ENCODE measurements around the gene ANKRD63. TPM values are rescaled to one million over a fixed set of nuclear protein-coding genes. Genes with fewer than 3 reads are reported as not detected.

ANKRD63 gene
- total and polyA plus RNA-seq, 2 donors (not counting 1 experiment from before 2014, with no cell fraction given): 0.25 TPM; not detected in 1

DNA sequence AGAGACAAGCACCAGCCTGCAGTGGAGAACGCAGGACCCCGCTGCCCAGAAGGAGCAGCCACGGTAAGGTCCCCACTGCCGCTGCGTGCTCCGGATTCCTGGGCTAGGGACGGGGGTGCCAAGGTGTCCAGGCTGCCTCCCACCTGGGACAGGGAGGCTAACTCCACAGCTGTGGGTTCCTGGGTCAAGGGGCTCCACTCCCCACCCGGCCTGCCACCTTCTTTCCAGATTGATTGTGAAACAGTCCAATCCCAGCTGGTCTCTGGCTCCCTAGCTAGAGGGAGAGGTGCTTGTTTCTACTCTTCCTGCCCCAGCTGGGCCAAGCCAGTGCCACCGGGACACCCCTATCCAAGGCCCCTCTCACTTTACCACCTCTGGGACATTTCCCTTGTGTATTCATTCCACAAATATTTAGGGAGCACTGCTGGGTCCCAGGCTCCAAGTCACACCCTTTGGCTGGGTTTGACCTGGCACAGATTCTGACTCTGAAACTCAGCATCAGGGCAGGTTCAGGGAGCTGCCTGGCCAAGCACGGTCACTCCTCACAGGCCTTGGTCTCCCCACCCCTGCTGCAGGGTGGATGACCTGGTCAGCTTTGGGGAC is 42.1 kb downstream of the ANKRD63 start:
- intact Hi-C loops (cut with micrococcal nuclease): no loop called here
- CTCF ChIA-PET: interaction anchor here (1.1 to 5.0 kb wide), 4 partner anchors 9 to 38 kb away, joined by 3 to 22 read pairs (median 4); no protein-coding TSS in a partner anchor
- H3K36me3 ChIP-seq (replicated peaks in 1 of 2; ENCODE audit: control extremely low read depth in 1 of 2, control insufficient read depth in 1 of 2, extremely low read depth in 1 of 2, insufficient read depth in 2 of 2, low read length in 1 of 2): no peaks in the 10 kb centered on the region
- H3K9ac ChIP-seq (ENCODE audit: low read length): no peak overlapping the region
- no peak for TF ChIP-seq CTCF (IDR thresholded peaks at IDR 0.05)
- TF ChIP-seq EZH2 (IDR thresholded peaks at IDR 0.05; ENCODE audit: borderline replicate concordance, insufficient read depth, low read depth, low read length, poor library complexity, severe bottlenecking): no peak
- Mint-ChIP-seq H3K4me3 (no peak overlapping the region), H3K9me3 (ENCODE audit: insufficient read depth) (no peaks in the 10 kb centered on the region), H3K27ac (no peak overlapping the region), H3K27me3 (peaks cover 9% of the 10 kb centered on the region), H3K4me1 (peaks cover 23% of the 10 kb centered on the region)
- no peak overlapping the region for H3K27ac ChIP-seq (ENCODE audit: low read length in 2 of 2)
- ATAC-seq (ENCODE audit: low read depth) (no peak), DNase-seq (no peak)
- peaks cover 0 to 18% (median 6%) of the 10 kb centered on the region in 4 experiments for H3K27me3 ChIP-seq (replicated peaks in 1 of 4; ENCODE audit: control extremely low read depth in 1 of 4, control insufficient read depth in 3 of 4, insufficient read depth in 4 of 4, low read length in 3 of 4)
- H3K4me2 ChIP-seq (replicated peaks; ENCODE audit: low read depth, low read length, poor library complexity, severe bottlenecking): no peak overlapping the region
- 95% methylated on average over 9 of the region's 10 CpGs for WGBS (ENCODE audit: insufficient coverage)
- no peak overlapping the region for H3K4me3 ChIP-seq (ENCODE audit: control extremely low read depth in 1 of 5, extremely low read depth in 1 of 5, insufficient read depth in 1 of 5, low read depth in 2 of 5, low read length in 4 of 5)
- H4K20me1 ChIP-seq (ENCODE audit: control insufficient read depth, insufficient read depth, low read length, poor library complexity, severe bottlenecking): no peaks in the 10 kb centered on the region
- H3K4me1 ChIP-seq (ENCODE audit: control insufficient read depth in 2 of 2, insufficient read depth in 2 of 2, low read length in 2 of 2): peaks cover 17 to 18% of the 10 kb centered on the region in 2 donors
- no peak overlapping the region for H2AFZ ChIP-seq (ENCODE audit: insufficient read depth, low read depth, low read length, poor library complexity, severe bottlenecking)
- POLR2A ChIA-PET: no interaction called here
- no peaks in the 10 kb centered on the region for H3K79me2 ChIP-seq (ENCODE audit: control insufficient read depth, insufficient read depth, low read length)
- H3K9me3 ChIP-seq (ENCODE audit: control extremely low read depth in 1 of 3, control insufficient read depth in 2 of 3, insufficient read depth in 1 of 3, low read length in 2 of 3): peaks cover 0 to 4% (median 0%) of the 10 kb centered on the region in 3 donors

Data from B cell (primary cell).